GM12801 (cell line): ENCODE data around the gene KCTD5.

Experiments used
- CTCF ChIP-seq: IDR thresholded peaks from one replicate; pipeline ENCODE4 v1.5.1; 2011; ENCODE audit warnings: control low read depth; ENCODE audit not compliant: insufficient read length; ENCODE audit errors: extremely low read depth

KCTD5 gene

GRCh38 chr16:2713985-2714774 lies 31.9 kb downstream of the KCTD5 start:
- TF ChIP-seq CTCF: no peak

- TF ChIP-seq CTCF: no peak
Measured at GRCh38 chr16:2715064-2715463, 32.7 kb downstream of the KCTD5 start.

GRCh38 chr16:2715519-2715918 lies 33.2 kb downstream of the KCTD5 start:
- no peak for TF ChIP-seq CTCF

- TF ChIP-seq CTCF: no peak
Measured at GRCh38 chr16:2715966-2716885, 33.9 kb downstream of the KCTD5 start.

GRCh38 chr16:2716948-2717347 lies 34.6 kb downstream of the KCTD5 start:
- TF ChIP-seq CTCF: no peak

GRCh38 chr16:2717383-2718263 lies 35.3 kb downstream of the KCTD5 start:
- no peak for TF ChIP-seq CTCF
